Ectodermal cell (in vitro differentiated cells): ENCODE data around the gene IRAK1.

Experiments
- H3K27ac ChIP-seq: 2 replicates; pipeline ENCODE4 v1.7.0; 2013; ENCODE audit warnings: mild to moderate bottlenecking, low read depth, low read length; ENCODE audit not compliant: insufficient read depth, poor library complexity, severe bottlenecking
- H3K27me3 ChIP-seq: 2 replicates; pipeline ENCODE4 v1.7.0; 2013; ENCODE audit warnings: mild to moderate bottlenecking, low read length; ENCODE audit not compliant: insufficient read depth, control insufficient read depth, poor library complexity, severe bottlenecking
- H3K36me3 ChIP-seq: one replicate; pipeline ENCODE4 v1.7.0; 2013; ENCODE audit warnings: low read length; ENCODE audit not compliant: control insufficient read depth, insufficient read depth
- H3K4me1 ChIP-seq: one replicate; pipeline ENCODE4 v1.7.0; 2013; ENCODE audit warnings: low read length; ENCODE audit not compliant: control insufficient read depth, insufficient read depth
- H3K4me3 ChIP-seq: 2 replicates; pipeline ENCODE4 v1.7.0; 2013; ENCODE audit warnings: low read depth, low read length, control low read depth; ENCODE audit not compliant: insufficient read depth
- H3K9me3 ChIP-seq: 2 replicates; pipeline ENCODE4 v1.7.0; 2013; ENCODE audit warnings: mild to moderate bottlenecking, low read length, moderate library complexity; ENCODE audit not compliant: control insufficient read depth
- WGBS, 2 experiments: methylation state at CpG; one replicate each; pipeline ENCODE4 v1.1.7; 2013; ENCODE audit warnings: missing lambda C conversion rate in 2 of 2; 5-methylcytosine and 5-hydroxymethylcytosine counted together

Gene IRAK1

DNA sequence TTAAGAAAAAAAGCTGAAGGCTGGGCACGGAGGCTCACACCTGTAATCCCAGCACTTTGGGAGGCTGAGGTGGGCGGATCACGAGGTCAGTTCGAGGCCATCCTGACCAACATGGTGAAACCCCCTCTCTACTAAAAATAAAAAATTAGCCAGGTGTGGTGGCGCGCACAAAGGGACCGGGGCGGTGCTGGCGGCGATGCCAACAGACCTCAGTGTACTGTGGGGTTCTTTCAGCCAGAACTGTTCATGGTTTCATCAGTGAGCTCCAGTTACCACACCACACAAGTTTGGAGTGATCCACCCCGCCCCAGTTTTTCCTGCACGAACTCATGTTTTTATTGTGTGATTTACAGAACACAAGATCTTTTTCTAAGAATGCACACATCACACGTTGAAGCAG is 21.2 kb upstream of the IRAK1 start:
- Histone ChIP-seq H3K27me3 (no peaks in the 10 kb centered on the region), H3K4me1 (peaks cover 8% of the 10 kb centered on the region), H3K4me3 (no peak overlapping the region), H3K9me3 (no peaks in the 10 kb centered on the region), H3K27ac (no peak overlapping the region), H3K36me3 (no peaks in the 10 kb centered on the region)
- 95% methylated on average over 10 to 13 of the region's 13 CpGs for WGBS, 2 experiments

DNA sequence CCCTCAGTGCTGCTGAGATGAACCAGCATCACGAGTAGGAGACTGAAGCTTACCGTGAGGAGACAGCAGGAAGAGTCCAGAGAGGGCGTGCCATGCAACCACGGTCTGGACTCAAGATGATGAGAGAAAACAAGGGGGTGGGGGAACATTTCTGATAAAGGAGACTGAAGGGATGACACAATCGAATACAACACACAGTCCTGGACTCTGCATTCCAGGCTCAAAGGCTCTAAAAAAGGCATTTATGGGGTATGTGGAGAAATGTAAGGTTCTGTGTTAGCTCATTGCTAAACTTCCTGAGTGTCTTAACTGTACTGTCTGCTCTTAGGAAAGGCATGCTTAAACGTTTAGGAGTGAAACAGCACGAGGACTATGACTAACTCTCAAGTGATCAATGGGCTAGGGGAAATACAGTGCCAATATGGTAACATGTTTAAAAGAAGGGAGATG is 20.6 kb upstream of the IRAK1 start:
- WGBS, 2 experiments: 90 to 93% methylated on average over 7 of the region's 7 CpGs
- no peak overlapping the region for H3K27ac ChIP-seq

DNA sequence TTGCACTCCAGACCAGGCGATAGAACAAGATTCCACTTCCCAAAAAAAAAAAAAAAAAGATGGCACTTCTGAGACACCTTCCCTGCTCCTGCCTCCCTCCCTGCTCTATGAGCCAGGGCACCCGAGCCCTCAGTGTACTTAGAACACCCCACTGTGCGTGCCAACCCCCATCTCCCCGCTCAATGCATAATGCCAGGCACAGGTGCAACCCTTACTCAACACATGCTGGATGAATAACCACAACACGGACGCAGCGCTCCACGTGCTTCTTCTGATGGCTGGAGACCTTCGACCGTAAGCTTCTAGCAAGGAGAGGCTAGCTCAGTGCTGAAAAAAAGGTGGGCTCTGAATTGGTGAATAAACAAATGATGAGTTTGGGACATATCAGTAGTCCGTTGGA is 19.9 kb upstream of the IRAK1 start:
- no peak overlapping the region for H3K4me3 ChIP-seq
- 96 to 97% methylated on average over 11 of the region's 11 CpGs for WGBS, 2 experiments
- H3K27me3 ChIP-seq: no peaks in the 10 kb centered on the region
- peaks cover 8% of the 10 kb centered on the region for H3K4me1 ChIP-seq
- no peak overlapping the region for H3K27ac ChIP-seq
- no peaks in the 10 kb centered on the region for H3K36me3 ChIP-seq
- no peaks in the 10 kb centered on the region for H3K9me3 ChIP-seq

More for the DNA sequence above, 20.6 kb upstream of the IRAK1 start:
- Histone ChIP-seq H3K4me1 (peaks cover 8% of the 10 kb centered on the region), H3K9me3 (no peaks in the 10 kb centered on the region), H3K4me3 (no peak overlapping the region), H3K36me3 (no peaks in the 10 kb centered on the region), H3K27me3 (no peaks in the 10 kb centered on the region)

DNA sequence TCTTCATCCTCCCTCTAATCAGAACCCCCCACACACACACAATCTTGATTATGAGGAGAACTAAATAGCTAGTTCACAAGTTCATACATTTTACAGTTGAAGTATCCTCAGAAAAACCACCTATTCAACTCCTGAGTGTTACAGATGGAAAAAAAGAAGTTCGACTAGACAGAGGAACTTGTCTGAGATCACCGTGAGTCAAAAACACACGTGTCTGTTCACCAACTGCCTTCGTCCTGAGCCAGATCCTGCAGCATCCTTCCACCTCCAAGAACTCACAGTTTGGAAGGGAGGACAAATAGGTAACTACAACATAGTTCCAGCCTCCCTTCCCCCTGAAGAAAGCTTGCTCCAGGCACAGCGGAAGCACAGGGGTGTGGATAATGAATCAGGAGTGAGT is 19.0 kb upstream of the IRAK1 start:
- no peaks in the 10 kb centered on the region for H3K27me3 ChIP-seq
- H3K4me3 ChIP-seq: no peak overlapping the region
- 90 to 96% methylated on average over 5 of the region's 5 CpGs for WGBS, 2 experiments
- H3K36me3 ChIP-seq: no peaks in the 10 kb centered on the region
- H3K9me3 ChIP-seq: no peaks in the 10 kb centered on the region
- H3K27ac ChIP-seq: no peak overlapping the region
- peaks cover 8% of the 10 kb centered on the region for H3K4me1 ChIP-seq

DNA sequence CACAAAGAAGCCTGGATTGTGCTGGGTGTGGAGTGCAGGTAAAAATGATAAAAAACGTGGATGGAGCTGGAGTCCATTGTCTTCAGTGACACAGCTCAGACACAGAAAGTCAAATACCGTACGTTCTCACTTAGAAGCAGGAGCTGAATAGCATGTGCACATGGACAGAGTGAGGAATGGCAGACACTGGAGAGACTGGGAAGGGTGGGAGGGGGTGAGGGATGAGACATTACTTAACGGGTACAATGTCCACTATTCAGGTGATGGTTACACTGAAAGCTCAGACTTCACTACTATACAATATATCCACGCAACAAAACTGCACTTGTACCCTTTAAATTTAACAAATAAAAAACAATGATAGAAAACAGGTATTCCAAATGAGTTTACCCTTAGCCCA is 18.1 kb upstream of the IRAK1 start:
- 94 to 97% methylated on average over 4 to 5 of the region's 5 CpGs for WGBS, 2 experiments
- Histone ChIP-seq H3K4me1 (peaks cover 8% of the 10 kb centered on the region), H3K36me3 (no peaks in the 10 kb centered on the region), H3K27ac (no peak overlapping the region), H3K27me3 (no peaks in the 10 kb centered on the region), H3K4me3 (no peak overlapping the region), H3K9me3 (no peaks in the 10 kb centered on the region)

DNA sequence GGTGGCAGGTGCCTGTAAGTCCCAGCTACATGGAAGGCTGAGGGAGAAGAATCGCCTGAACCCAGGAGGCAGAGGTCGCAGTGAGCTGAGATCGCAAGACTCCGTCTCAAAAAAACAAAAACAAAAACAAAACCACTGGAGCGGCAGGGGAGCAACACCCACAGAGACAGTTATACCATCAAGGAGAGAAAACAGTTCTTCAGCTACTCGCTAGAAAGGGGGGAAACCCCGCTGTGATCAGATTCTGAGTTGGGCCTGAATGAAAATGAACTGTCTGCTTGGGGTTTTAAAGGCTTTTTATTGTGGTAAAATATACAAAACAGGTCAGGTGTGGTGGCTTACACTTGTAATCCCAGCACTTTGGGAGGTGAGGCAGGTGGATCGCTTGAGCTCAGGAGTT is 16.8 kb upstream of the IRAK1 start:
- 31 to 36% methylated on average over 7 to 8 of the region's 8 CpGs for WGBS, 2 experiments
- peaks cover 2% of the 10 kb centered on the region for H3K4me1 ChIP-seq
- H3K9me3 ChIP-seq: no peaks in the 10 kb centered on the region

DNA sequence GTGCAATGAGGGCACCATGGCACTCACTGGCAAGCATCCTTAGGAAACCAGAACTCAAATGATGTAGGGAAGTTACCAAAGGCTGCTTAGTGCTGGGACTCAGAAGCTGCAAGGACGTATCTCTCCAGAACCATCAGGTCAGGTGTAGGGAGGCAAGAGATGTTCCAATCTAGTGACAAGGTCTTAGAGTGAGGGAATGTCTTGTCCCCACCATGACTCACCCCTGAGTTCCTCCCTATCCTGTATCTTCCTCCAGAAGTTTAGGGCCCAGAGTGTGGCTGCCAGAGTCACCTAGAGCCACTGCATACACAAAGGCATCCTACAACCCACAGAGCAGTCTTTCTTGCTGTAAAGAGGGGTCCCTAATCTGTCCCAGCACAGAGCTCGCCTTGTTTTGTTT is 14.1 kb upstream of the IRAK1 start:
- Histone ChIP-seq H3K36me3 (no peaks in the 10 kb centered on the region), H3K4me3 (no peak overlapping the region)
- 85 to 95% methylated on average over 2 of the region's 2 CpGs for WGBS, 2 experiments

More for the DNA sequence above, 16.8 kb upstream of the IRAK1 start:
- no peaks in the 10 kb centered on the region for H3K27me3 ChIP-seq
- H3K4me3 ChIP-seq: no peak overlapping the region
- no peak overlapping the region for H3K27ac ChIP-seq
- no peaks in the 10 kb centered on the region for H3K36me3 ChIP-seq

DNA sequence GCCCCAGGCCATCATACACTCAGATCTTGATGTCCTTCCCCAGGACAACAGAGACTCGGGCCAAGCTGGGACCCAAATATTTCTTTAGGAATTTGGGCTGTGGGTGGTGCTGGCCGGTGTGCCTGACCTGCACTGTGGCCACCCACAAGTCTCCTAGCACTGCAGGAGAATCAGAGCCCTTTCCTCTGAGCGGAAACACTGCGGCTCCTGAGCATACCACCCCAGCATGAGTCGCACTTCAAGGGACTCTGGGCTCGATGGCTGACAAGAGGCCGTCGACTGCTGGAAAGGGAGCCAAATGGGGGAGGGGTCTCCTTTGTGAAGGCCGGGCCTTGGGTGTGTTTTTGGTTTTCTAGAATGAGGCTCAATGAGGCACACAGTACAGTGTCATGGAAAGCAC is 13.0 kb upstream of the IRAK1 start:
- no peak overlapping the region for H3K27ac ChIP-seq
- H3K36me3 ChIP-seq: no peaks in the 10 kb centered on the region
- no peaks in the 10 kb centered on the region for H3K9me3 ChIP-seq
- no peaks in the 10 kb centered on the region for H3K4me1 ChIP-seq
- WGBS, 2 experiments: 35 to 52% methylated on average over 9 of the region's 9 CpGs
- H3K27me3 ChIP-seq: no peaks in the 10 kb centered on the region
- H3K4me3 ChIP-seq: no peak overlapping the region

More for the DNA sequence above, 14.1 kb upstream of the IRAK1 start:
- H3K9me3 ChIP-seq: no peaks in the 10 kb centered on the region
- H3K4me1 ChIP-seq: no peaks in the 10 kb centered on the region
- no peak overlapping the region for H3K27ac ChIP-seq
- H3K27me3 ChIP-seq: no peaks in the 10 kb centered on the region

DNA sequence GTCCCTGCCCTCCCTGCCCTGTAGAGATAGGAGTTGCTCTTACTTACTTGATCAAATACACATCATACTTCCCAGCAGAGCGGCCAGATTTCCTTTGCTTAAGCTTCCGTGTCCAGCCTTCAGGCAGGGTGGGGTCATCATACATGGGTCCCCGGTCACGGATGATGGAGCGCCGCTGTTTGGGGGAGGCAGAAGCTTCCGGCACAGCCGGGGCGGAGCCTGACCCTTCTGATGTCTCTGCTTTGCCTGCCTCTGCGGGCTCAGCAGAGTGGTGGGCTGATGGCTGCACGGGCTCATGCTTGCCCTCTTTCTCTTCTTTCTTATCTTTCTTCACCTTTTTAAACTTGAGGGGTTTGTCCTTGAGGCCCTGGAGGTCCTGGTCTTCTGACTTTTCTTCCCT is 12.5 kb upstream of the IRAK1 start:
- no peak overlapping the region for H3K27ac ChIP-seq
- no peaks in the 10 kb centered on the region for H3K27me3 ChIP-seq
- H3K9me3 ChIP-seq: no peaks in the 10 kb centered on the region
- H3K36me3 ChIP-seq: no peaks in the 10 kb centered on the region
- H3K4me1 ChIP-seq: no peaks in the 10 kb centered on the region
- no peak overlapping the region for H3K4me3 ChIP-seq
- 95 to 96% methylated on average over 11 of the region's 11 CpGs for WGBS, 2 experiments

DNA sequence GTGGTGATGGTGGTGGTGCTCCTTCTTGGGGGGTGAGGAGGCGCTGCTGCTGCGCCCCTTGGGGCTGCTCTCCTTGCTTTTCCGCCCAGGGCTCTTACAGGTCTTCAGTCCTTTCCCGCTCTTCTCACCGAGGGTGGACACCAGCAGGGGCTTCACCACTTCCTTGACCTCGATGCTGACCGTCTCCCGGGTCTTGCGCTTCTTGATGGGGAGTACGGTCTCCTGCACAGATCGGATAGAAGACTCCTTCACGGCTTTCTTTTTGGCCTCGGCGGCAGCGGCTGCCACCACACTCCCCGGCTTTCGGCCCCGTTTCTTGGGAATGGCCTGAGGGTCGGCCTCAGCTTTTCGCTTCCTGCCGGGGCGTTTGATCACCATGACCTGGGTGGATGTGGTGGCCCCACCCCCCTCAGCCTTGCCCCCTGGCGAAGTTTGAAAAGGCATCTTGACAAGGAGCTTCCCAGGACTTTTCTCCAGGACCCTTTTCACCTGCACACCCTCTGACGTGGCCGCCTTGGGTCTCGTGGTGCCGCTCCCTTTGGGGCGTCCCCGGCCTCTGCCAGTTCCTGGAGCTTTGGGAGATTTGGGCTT is 11.1 kb upstream of the IRAK1 start:
- no peaks in the 10 kb centered on the region for H3K27me3 ChIP-seq
- H3K9me3 ChIP-seq: no peaks in the 10 kb centered on the region
- WGBS, 2 experiments: 96 to 97% methylated on average over 29 of the region's 29 CpGs
- H3K4me1 ChIP-seq: no peaks in the 10 kb centered on the region
- H3K36me3 ChIP-seq: no peaks in the 10 kb centered on the region
- H3K4me3 ChIP-seq: no peak overlapping the region
- no peak overlapping the region for H3K27ac ChIP-seq

DNA sequence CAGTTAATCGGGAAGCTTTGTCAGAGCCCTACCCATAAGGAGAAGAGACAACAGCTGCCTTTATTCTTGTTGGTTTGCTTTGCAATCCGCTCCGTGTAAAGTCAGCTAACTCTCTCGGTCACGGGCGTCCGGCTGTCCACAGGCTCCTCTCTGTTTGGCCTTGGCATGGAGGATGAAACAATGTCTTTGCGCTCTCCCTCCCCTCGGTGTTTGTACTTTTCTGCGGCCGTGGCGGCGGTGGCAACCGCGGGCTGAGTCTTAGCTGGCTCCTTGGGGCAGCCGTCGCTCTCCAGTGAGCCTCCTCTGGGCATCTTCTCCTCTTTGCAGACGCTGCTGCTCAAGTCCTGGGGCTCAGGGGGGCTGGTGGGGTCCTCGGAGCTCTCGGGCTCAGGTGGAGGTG is 10.6 kb upstream of the IRAK1 start:
- Histone ChIP-seq H3K36me3 (no peaks in the 10 kb centered on the region), H3K9me3 (no peaks in the 10 kb centered on the region), H3K27ac (no peak overlapping the region), H3K4me1 (no peaks in the 10 kb centered on the region), H3K27me3 (no peaks in the 10 kb centered on the region), H3K4me3 (no peak overlapping the region)
- 97 to 98% methylated on average over 20 of the region's 20 CpGs for WGBS, 2 experiments
